OCI-LY1 (cell line): Measurements from ENCODE around the gene CRY1.

Experiments used
- H2AFZ ChIP-seq: fragments of 200-600 bp; sonication (generic), shearing (Covaris generic); 2 replicates; pipeline ENCODE4 v1.6.0; 2014; ENCODE audit warnings: antibody characterized with exemption, mild to moderate bottlenecking, low read length
- H3F3A ChIP-seq: fragments of 200-600 bp; sonication (generic), shearing (Covaris generic); 2 replicates; pipeline ENCODE4 v1.6.0; 2014; ENCODE audit warnings: mild to moderate bottlenecking, antibody characterized with exemption, low read length, moderate library complexity; ENCODE audit not compliant: insufficient read depth
- H3K27ac ChIP-seq: fragments of 200-600 bp; sonication (generic); 2 replicates; pipeline ENCODE4 v1.5.1; 2014; ENCODE audit warnings: low read length, mixed run types, mild to moderate bottlenecking, low read depth; ENCODE audit not compliant: poor library complexity, severe bottlenecking
- H3K27me3 ChIP-seq: fragments of 200-600 bp; sonication (generic); 2 replicates; pipeline ENCODE4 v1.6.0; 2014; ENCODE audit warnings: antibody characterized with exemption, mild to moderate bottlenecking, low read length, moderate library complexity; ENCODE audit not compliant: insufficient read depth
- H3K36me3 ChIP-seq: fragments of 200-600 bp; sonication (generic); 2 replicates; pipeline ENCODE4 v1.6.1; 2014; ENCODE audit warnings: mild to moderate bottlenecking, antibody characterized with exemption, low read length, moderate library complexity, mixed read lengths; ENCODE audit not compliant: insufficient read depth
- H3K4me1 ChIP-seq: fragments of 200-600 bp; sonication (generic); 2 replicates; pipeline ENCODE4 v1.5.1; 2014; ENCODE audit warnings: mild to moderate bottlenecking, low read length, moderate library complexity; ENCODE audit not compliant: insufficient read depth, severe bottlenecking
- H3K4me2 ChIP-seq: fragments of 200-600 bp; sonication (generic), shearing (Covaris generic); 2 replicates; pipeline ENCODE4 v1.6.1; 2014; ENCODE audit warnings: low read length
- H3K4me3 ChIP-seq: fragments of 200-600 bp; sonication (generic); 2 replicates; pipeline ENCODE4 v1.5.1; 2014; ENCODE audit warnings: low read length, low read depth, mild to moderate bottlenecking, mixed read lengths; ENCODE audit not compliant: poor library complexity, severe bottlenecking
- H3K79me2 ChIP-seq: fragments of 200-600 bp; shearing (Covaris generic); 2 replicates; pipeline ENCODE4 v1.6.1; 2016; ENCODE audit warnings: mixed run types, low read length, mixed read lengths; ENCODE audit not compliant: insufficient read depth
- H3K9ac ChIP-seq: fragments of 200-600 bp; sonication (generic), shearing (Covaris generic); 2 replicates; pipeline ENCODE4 v1.6.1; 2014; ENCODE audit warnings: mild to moderate bottlenecking, low read length, mixed read lengths
- H3K9me2 ChIP-seq: fragments of 200-600 bp; sonication (generic), shearing (Covaris generic); 2 replicates; pipeline ENCODE4 v1.6.1; 2014; ENCODE audit warnings: low read depth, mild to moderate bottlenecking, low read length, mixed read lengths
- H3K9me3 ChIP-seq: fragments of 200-600 bp; shearing (Covaris generic); 2 replicates; pipeline ENCODE4 v1.6.1; 2014; ENCODE audit warnings: low read length, mixed read lengths
- H4K20me1 ChIP-seq: fragments of 200-600 bp; sonication (generic), shearing (Covaris generic); 2 replicates; pipeline ENCODE4 v1.6.0; 2016; ENCODE audit warnings: mild to moderate bottlenecking, low read length; ENCODE audit not compliant: insufficient read depth
- EZH2 ChIP-seq: fragments of 200-600 bp; sonication (generic), shearing (Covaris generic); IDR thresholded peaks from 2 replicates; pipeline ENCODE4 v1.8.0; 2017; ENCODE audit warnings: borderline replicate concordance, mixed run types, mild to moderate bottlenecking, antibody characterized with exemption, low read length, moderate library complexity, mixed read lengths
- TF ChIP-seq, protein P1 (sequence below): fragments of 200-600 bp; sonication (generic), shearing (Covaris generic); IDR thresholded peaks from 2 replicates; pipeline ENCODE4 v1.5.1; 2017; ENCODE audit warnings: mild to moderate bottlenecking, antibody characterized with exemption, low read length, moderate library complexity, mixed read lengths

CRY1 gene

DNA sequence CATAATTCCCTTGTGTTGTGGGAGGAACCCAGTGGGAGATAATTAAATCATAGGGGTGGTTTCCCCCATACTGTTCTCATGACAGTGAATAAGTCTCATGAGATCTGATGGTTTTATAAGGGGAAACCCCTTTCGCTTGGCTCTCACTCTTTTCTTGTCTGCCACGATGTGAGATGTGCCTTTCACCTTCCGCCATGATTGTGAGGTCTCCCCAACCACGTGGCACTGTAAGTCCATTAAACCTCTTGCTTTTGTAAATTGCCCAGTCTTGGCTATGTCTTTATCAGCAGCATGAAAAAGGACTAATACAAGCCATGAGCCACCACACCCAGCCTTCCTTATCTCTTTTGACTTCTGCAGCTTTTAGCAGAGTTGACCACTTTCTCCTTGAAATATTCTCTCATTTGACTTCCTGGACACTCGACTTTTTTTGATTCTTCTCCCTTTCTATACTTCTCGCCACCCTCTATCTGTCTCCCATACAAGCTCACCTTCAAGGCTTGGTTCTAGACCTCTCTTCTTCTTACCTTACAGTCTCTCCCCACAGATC, 108.7 kb downstream of the CRY1 start:
- Histone ChIP-seq H3K4me3 (no peak overlapping the region), H3K36me3 (no peaks in the 10 kb centered on the region; the same call in 1 of the 2 replicates), H3K9me3 (no peaks in the 10 kb centered on the region), H3F3A (no peaks in the 10 kb centered on the region), H3K9me2 (no peaks in the 10 kb centered on the region), H3K4me2 (no peak overlapping the region), H3K27me3 (no peaks in the 10 kb centered on the region), H4K20me1 (no peaks in the 10 kb centered on the region), H2AFZ (no peak overlapping the region), H3K4me1 (peaks cover 13% of the 10 kb centered on the region), H3K9ac (no peak overlapping the region), H3K79me2 (no peaks in the 10 kb centered on the region), H3K27ac (no peak overlapping the region)
- no peak for TF ChIP-seq EZH2
- TF ChIP-seq, protein P1, sequence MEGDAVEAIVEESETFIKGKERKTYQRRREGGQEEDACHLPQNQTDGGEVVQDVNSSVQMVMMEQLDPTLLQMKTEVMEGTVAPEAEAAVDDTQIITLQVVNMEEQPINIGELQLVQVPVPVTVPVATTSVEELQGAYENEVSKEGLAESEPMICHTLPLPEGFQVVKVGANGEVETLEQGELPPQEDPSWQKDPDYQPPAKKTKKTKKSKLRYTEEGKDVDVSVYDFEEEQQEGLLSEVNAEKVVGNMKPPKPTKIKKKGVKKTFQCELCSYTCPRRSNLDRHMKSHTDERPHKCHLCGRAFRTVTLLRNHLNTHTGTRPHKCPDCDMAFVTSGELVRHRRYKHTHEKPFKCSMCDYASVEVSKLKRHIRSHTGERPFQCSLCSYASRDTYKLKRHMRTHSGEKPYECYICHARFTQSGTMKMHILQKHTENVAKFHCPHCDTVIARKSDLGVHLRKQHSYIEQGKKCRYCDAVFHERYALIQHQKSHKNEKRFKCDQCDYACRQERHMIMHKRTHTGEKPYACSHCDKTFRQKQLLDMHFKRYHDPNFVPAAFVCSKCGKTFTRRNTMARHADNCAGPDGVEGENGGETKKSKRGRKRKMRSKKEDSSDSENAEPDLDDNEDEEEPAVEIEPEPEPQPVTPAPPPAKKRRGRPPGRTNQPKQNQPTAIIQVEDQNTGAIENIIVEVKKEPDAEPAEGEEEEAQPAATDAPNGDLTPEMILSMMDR: no peak

DNA sequence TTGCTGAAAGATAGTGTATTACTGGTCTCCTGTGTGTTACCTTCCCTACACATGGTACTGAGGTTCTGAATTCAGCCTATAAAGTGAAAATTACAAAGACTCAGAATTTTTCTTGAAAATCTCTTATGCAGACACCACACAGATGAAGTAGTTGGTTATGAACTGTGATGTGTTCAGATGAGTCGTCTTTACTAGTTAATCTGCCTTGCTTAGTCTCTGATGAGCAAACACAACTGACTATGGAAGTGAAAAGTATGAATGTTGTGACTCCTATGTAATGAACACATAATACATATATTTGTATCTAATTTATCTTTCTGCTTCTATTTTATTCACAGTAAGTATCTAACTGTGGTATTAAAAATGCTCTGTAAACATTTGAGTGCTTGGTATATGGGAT, 111.1 kb downstream of the CRY1 start:
- Histone ChIP-seq H3K4me1 (peaks cover 10% of the 10 kb centered on the region), H2AFZ (no peak overlapping the region), H4K20me1 (no peaks in the 10 kb centered on the region), H3K4me3 (no peak overlapping the region), H3K9me3 (no peaks in the 10 kb centered on the region), H3F3A (no peaks in the 10 kb centered on the region), H3K27ac (no peak overlapping the region), H3K79me2 (no peaks in the 10 kb centered on the region), H3K9me2 (no peaks in the 10 kb centered on the region), H3K4me2 (no peak overlapping the region), H3K27me3 (no peaks in the 10 kb centered on the region), H3K9ac (no peak overlapping the region), H3K36me3 (no peaks in the 10 kb centered on the region; the same call in 1 of the 2 replicates)
- TF ChIP-seq EZH2: no peak
- TF ChIP-seq, protein P1: no peak

DNA sequence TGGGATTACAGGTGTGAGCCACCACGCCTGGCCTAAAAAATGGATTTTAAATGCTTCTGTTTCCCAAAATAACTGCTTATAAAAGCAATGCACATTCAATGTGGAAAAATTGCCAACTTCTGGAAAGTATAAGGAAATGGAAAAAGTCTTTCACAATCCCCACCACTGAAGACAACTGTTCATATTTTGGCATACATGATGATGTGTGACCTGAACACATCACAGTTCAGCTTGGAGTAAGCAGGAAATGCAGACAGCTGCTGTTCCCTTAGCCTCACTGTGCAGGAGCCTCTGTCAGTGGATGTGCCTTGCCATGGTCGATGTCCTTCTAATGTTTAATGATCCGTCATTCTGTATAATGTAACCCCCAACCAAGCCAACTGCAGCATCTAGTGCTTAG, 111.6 kb downstream of the CRY1 start:
- no peak overlapping the region for H3K27ac ChIP-seq
- TF ChIP-seq, protein P1: no peak
- no peak for TF ChIP-seq EZH2

More for the DNA sequence above, 111.6 kb downstream of the CRY1 start:
- Histone ChIP-seq H4K20me1 (no peaks in the 10 kb centered on the region), H3K4me1 (peaks cover 9% of the 10 kb centered on the region), H3K4me2 (no peak overlapping the region), H3K4me3 (no peak overlapping the region), H3K9ac (no peak overlapping the region), H3K79me2 (no peaks in the 10 kb centered on the region), H3K9me2 (no peaks in the 10 kb centered on the region), H3K27me3 (no peaks in the 10 kb centered on the region), H2AFZ (no peak overlapping the region), H3K36me3 (no peaks in the 10 kb centered on the region; the same call in 1 of the 2 replicates), H3K9me3 (no peaks in the 10 kb centered on the region), H3F3A (no peaks in the 10 kb centered on the region)
